ENCODE data around the gene DNAH3.
"Not testable (repeated sequence)": the region's sequence is repeated elsewhere in the genome, so short reads cannot be mapped to it uniquely, and the experiment has no call there.

DNA sequence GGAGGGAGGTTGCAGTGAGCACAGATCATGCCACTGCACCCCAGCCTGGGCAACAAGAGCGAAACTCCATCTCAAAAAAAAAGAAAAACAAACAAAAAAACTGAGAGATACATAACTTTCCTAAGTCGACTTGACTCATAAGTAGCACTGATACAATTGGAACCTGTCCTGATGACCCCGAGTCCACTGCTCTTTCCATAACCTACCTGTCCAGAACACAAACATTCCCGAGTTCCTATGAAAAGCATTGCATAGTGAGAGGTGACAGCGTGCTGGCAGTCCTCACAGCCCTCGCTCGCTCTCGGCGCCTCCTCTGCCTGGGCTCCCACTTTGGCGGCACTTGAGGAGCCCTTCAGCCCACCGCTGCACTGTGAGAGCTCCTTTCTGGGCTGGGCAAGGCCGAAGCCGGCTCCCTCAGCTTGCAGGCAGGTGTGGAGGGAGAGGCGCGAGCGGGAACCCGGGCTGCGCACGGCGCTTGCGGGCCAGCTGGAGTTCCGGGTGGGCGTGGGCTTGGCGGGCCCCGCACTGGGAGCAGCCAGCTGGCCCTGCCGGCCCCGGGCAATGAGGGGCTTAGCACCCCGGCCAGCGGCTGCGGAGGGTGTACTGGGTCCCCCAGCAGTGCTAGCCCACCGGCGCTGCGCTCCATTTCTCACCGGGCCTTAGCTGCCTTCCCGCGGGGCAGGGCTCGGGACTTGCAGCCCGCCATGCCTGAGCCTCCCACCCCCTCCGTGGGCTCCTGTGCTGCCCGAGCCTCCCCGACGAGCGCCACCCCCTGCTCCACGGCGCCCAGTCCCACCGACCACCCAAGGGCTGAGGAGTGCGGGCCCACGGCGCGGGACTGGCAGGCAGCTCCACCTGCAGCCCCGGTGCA lies 1.7 kb upstream of the DNAH3 start:
- TF ChIP-seq, protein P1, sequence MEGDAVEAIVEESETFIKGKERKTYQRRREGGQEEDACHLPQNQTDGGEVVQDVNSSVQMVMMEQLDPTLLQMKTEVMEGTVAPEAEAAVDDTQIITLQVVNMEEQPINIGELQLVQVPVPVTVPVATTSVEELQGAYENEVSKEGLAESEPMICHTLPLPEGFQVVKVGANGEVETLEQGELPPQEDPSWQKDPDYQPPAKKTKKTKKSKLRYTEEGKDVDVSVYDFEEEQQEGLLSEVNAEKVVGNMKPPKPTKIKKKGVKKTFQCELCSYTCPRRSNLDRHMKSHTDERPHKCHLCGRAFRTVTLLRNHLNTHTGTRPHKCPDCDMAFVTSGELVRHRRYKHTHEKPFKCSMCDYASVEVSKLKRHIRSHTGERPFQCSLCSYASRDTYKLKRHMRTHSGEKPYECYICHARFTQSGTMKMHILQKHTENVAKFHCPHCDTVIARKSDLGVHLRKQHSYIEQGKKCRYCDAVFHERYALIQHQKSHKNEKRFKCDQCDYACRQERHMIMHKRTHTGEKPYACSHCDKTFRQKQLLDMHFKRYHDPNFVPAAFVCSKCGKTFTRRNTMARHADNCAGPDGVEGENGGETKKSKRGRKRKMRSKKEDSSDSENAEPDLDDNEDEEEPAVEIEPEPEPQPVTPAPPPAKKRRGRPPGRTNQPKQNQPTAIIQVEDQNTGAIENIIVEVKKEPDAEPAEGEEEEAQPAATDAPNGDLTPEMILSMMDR (conservative IDR thresholded peaks at IDR 0.05; ENCODE audit: low read depth in 2 of 2) = not testable (repeated sequence)
- not testable (repeated sequence) for TF ChIP-seq EZH2phosphoT487 (IDR thresholded peaks at IDR 0.05; ENCODE audit: unreplicated experiment); EZH2 (IDR thresholded peaks at IDR 0.05; ENCODE audit: low read depth, unreplicated experiment); CREB1 (CRISPR knock-in tag; IDR thresholded peaks at IDR 0.05; ENCODE audit: low read depth); JUNB (IDR thresholded peaks at IDR 0.05; ENCODE audit: unreplicated experiment)
- TF ChIP-seq, protein P2, sequence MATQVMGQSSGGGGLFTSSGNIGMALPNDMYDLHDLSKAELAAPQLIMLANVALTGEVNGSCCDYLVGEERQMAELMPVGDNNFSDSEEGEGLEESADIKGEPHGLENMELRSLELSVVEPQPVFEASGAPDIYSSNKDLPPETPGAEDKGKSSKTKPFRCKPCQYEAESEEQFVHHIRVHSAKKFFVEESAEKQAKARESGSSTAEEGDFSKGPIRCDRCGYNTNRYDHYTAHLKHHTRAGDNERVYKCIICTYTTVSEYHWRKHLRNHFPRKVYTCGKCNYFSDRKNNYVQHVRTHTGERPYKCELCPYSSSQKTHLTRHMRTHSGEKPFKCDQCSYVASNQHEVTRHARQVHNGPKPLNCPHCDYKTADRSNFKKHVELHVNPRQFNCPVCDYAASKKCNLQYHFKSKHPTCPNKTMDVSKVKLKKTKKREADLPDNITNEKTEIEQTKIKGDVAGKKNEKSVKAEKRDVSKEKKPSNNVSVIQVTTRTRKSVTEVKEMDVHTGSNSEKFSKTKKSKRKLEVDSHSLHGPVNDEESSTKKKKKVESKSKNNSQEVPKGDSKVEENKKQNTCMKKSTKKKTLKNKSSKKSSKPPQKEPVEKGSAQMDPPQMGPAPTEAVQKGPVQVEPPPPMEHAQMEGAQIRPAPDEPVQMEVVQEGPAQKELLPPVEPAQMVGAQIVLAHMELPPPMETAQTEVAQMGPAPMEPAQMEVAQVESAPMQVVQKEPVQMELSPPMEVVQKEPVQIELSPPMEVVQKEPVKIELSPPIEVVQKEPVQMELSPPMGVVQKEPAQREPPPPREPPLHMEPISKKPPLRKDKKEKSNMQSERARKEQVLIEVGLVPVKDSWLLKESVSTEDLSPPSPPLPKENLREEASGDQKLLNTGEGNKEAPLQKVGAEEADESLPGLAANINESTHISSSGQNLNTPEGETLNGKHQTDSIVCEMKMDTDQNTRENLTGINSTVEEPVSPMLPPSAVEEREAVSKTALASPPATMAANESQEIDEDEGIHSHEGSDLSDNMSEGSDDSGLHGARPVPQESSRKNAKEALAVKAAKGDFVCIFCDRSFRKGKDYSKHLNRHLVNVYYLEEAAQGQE (IDR thresholded peaks at IDR 0.05; ENCODE audit: unreplicated experiment) = not testable (repeated sequence)

All from GM23338 (cell line).